Parathyroid adenoma (tissue), 2 donors: ENCODE data around the gene TMEM185B.

ENCODE experiments used
- H2AFZ ChIP-seq: fragments of 300-600 bp; sonication (generic); one replicate; pipeline ENCODE4 v1.7.0; 2017; ENCODE audit warnings: antibody characterized with exemption, mild to moderate bottlenecking
- H3K27ac ChIP-seq: fragments of 300-600 bp; sonication (generic); one replicate; pipeline ENCODE4 v1.7.0; 2017
- H3K27me3 ChIP-seq: fragments of 300-600 bp; sonication (generic); one replicate; pipeline ENCODE4 v1.7.0; 2017; ENCODE audit warnings: low read length; ENCODE audit not compliant: control insufficient read depth, insufficient read depth
- H3K36me3 ChIP-seq: fragments of 300-600 bp; sonication (generic); one replicate; pipeline ENCODE4 v1.7.0; 2017; ENCODE audit warnings: low read length; ENCODE audit not compliant: control insufficient read depth, insufficient read depth
- H3K4me1 ChIP-seq: fragments of 300-600 bp; sonication (generic); one replicate; pipeline ENCODE4 v1.7.0; 2017; ENCODE audit warnings: control low read depth
- H3K4me2 ChIP-seq: fragments of 300-600 bp; sonication (generic); one replicate; pipeline ENCODE4 v1.7.0; 2017; ENCODE audit warnings: low read length
- H3K4me3 ChIP-seq: fragments of 300-600 bp; sonication (generic); one replicate; pipeline ENCODE4 v1.7.0; 2017; ENCODE audit warnings: low read depth, low read length
- H3K79me2 ChIP-seq: fragments of 300-600 bp; sonication (generic); one replicate; pipeline ENCODE4 v1.7.0; 2017; ENCODE audit warnings: control low read depth
- H3K9ac ChIP-seq: fragments of 300-600 bp; sonication (generic); one replicate; pipeline ENCODE4 v1.7.0; 2017; ENCODE audit warnings: mild to moderate bottlenecking
- H3K9me3 ChIP-seq: fragments of 300-600 bp; sonication (generic); one replicate; pipeline ENCODE4 v1.7.0; 2017; ENCODE audit warnings: low read length; ENCODE audit not compliant: control insufficient read depth
- TF ChIP-seq, protein P1 (sequence below): fragments of 300-600 bp; sonication (generic); IDR thresholded peaks from one replicate; pipeline ENCODE4 v1.7.0; 2017; ENCODE audit warnings: antibody characterized with exemption, mild to moderate bottlenecking
- donor health status: primary hyperparathyroidism.

TMEM185B gene

DNA sequence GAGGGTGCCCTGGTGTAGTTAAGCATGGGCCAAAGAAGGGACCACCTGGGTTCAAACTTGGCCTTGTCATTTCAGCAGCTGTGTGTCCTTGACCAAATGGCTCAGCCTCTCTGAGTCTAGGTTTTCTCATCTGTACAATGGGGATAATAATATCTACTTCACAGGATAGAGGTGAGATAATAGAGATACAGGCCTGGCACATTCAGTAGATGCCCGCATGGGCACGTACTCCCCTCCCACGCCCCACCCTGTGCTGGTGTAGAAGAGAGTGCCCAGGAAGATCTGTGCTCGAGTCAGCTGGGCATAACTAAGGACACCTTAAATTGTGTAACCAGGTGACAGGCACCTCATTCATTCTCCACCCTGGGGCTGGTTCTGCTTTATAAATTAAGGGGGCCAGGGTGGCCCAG, 8.4 kb upstream of the TMEM185B start:
- Histone ChIP-seq H3K4me3 (peak overlapping the region; percentile 47), H3K9me3 (no peaks in the 10 kb centered on the region), H3K27ac (peak overlapping the region; percentile 97), H3K27me3 (no peaks in the 10 kb centered on the region), H3K9ac (no peak overlapping the region), H3K4me2 (peak overlapping the region; percentile 56), H3K4me1 (peaks cover 55% of the 10 kb centered on the region), H2AFZ (no peak overlapping the region), H3K79me2 (peaks cover 5% of the 10 kb centered on the region), H3K36me3 (no peaks in the 10 kb centered on the region)
- TF ChIP-seq, protein P1, sequence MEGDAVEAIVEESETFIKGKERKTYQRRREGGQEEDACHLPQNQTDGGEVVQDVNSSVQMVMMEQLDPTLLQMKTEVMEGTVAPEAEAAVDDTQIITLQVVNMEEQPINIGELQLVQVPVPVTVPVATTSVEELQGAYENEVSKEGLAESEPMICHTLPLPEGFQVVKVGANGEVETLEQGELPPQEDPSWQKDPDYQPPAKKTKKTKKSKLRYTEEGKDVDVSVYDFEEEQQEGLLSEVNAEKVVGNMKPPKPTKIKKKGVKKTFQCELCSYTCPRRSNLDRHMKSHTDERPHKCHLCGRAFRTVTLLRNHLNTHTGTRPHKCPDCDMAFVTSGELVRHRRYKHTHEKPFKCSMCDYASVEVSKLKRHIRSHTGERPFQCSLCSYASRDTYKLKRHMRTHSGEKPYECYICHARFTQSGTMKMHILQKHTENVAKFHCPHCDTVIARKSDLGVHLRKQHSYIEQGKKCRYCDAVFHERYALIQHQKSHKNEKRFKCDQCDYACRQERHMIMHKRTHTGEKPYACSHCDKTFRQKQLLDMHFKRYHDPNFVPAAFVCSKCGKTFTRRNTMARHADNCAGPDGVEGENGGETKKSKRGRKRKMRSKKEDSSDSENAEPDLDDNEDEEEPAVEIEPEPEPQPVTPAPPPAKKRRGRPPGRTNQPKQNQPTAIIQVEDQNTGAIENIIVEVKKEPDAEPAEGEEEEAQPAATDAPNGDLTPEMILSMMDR, result no peak

DNA sequence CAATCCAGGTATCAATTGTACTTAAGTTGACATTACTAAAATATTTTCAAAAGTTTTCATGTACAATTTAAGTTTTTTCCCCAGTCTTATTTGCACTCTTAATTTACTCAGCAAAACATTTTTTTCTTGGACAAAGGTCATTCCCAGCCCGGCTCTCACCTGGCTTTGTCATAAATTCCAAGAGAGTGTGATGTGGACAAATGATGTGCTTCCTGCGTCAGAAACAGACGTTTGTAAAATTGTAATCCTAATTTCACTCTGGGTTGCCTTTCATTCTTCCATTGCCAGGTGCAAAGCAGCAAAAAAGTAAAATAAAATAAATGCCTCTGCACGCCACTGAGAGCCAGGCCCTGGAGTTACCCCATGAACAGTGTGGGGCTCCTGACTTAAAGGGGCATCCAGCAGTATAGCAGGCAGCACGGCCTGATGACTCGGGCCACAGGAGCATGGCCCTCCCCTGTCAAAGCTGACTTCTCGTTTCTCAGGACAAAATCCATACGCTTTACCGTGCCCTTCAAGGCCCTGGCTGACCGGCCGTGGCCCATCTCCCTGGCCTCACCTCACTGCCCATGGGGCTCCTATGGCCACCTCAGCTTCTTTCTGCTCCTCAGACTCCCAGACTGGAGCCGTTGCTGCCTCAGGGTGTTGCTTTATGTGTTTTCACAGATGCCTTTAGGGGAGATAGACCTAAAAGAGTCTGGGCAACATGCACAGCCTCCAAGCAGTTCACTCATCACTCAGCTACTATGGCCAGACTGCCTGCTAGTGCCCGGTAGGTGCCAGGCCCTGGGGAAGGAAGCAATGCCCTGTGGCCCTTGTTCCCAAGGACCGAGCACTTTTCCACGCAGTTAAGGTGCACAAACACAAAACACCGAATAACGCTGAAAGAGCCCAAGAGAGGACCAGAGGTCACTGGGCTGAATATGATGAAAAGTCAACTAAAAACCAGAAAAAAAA, 7.6 kb upstream of the TMEM185B start:
- Histone ChIP-seq H3K79me2 (peaks cover 5% of the 10 kb centered on the region), H3K36me3 (no peaks in the 10 kb centered on the region), H3K4me1 (peaks cover 63% of the 10 kb centered on the region), H3K9me3 (no peaks in the 10 kb centered on the region), H2AFZ (peak overlapping the region; percentile 59), H3K27me3 (no peaks in the 10 kb centered on the region), H3K27ac (peak overlapping the region; percentile 97), H3K4me2 (peak overlapping the region; percentile 46), H3K4me3 (peak overlapping the region; percentile 17), H3K9ac (no peak overlapping the region)
- TF ChIP-seq, protein P1, result no peak

DNA sequence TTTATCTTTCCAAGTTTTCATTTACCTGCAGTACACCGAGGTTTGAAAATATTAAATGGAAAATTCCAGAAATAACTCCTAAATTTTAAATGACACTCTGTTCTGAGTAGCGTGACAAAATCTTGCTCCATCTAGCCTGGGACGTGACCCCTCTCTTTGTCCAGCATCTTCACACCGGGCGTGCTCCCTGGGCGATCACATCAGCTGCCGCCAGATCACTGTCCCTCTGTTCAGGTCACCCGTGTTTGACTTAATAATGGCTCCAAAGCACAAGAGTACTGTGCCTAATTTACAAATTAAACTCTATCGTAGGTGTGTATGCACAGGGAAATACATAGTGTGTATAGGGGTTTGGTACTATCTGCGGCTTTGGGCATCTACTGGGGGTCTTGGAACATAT, 6.1 kb upstream of the TMEM185B start:
- Histone ChIP-seq H3K9me3 (no peaks in the 10 kb centered on the region), H3K9ac (no peak overlapping the region), H3K79me2 (peaks cover 11% of the 10 kb centered on the region), H3K27ac (peak overlapping the region; percentile 97), H3K4me2 (peak overlapping the region; percentile 40), H3K27me3 (no peaks in the 10 kb centered on the region), H3K36me3 (no peaks in the 10 kb centered on the region), H3K4me1 (peaks cover 76% of the 10 kb centered on the region), H3K4me3 (peak overlapping the region; percentile 30), H2AFZ (peak overlapping the region; percentile 23)
- TF ChIP-seq, protein P1, result no peak

DNA sequence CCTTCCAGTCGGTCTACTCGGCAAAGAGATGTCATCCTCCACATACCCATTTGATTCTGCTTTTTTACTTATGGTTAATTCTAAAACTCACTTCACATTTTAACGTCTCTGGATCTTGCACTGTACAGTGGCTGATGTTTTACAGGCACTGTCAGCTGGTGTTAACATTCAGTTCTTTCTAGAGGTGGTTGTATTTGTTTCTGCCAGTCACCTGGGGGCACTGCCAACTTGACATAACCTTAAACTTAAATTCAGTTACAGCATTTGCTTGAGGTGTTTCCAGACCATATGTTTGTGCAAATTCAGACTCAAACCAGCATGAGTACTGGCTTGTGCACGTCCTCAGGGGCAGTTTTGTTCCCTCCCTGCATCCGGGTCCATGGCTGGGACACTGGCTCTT, 5.3 kb upstream of the TMEM185B start:
- TF ChIP-seq, protein P1, result peak; percentile 34
- Histone ChIP-seq H3K27ac (peak overlapping the region; percentile 97), H3K4me1 (peaks cover 81% of the 10 kb centered on the region)

More for the DNA sequence above, 5.3 kb upstream of the TMEM185B start:
- no peak overlapping the region for H2AFZ ChIP-seq
- H3K4me3 ChIP-seq, result no peak overlapping the region
- H3K36me3 ChIP-seq, result no peaks in the 10 kb centered on the region
- H3K9ac ChIP-seq, result no peak overlapping the region
- no peaks in the 10 kb centered on the region for H3K27me3 ChIP-seq
- H3K9me3 ChIP-seq, result no peaks in the 10 kb centered on the region
- H3K79me2 ChIP-seq, result peaks cover 13% of the 10 kb centered on the region
- peak overlapping the region; percentile 5 for H3K4me2 ChIP-seq
